BE2C (cell line): ENCODE results near the gene TSPAN5.
"Not testable (repeated sequence)": the region's sequence is repeated elsewhere in the genome, so short reads cannot be mapped to it uniquely, and the experiment has no call there.

Experiments used
- DNase-seq: peaks from one replicate; pipeline ENCODE4 v3.0.0-alpha.2; 2020
- H3K27me3 ChIP-seq: fragments of 250-450 bp; sonication (Bioruptor Pico); 2 replicates; pipeline ENCODE4 v1.5.1; 2020; ENCODE audit warnings: mild to moderate bottlenecking
- H3K36me3 ChIP-seq: fragments of 250-450 bp; sonication (Bioruptor Pico); 2 replicates; pipeline ENCODE4 v1.5.1; 2020; ENCODE audit warnings: mild to moderate bottlenecking
- H3K4me1 ChIP-seq: fragments of 250-450 bp; sonication (Bioruptor Pico); 2 replicates; pipeline ENCODE4 v1.5.1; 2020
- H3K4me3 ChIP-seq: 2 replicates; pipeline ENCODE4 v1.5.1; 2011; ENCODE audit warnings: low read depth, low read length
- H3K9me3 ChIP-seq: fragments of 250-450 bp; sonication (Bioruptor Pico); 2 replicates; pipeline ENCODE4 v1.5.1; 2020
- TF ChIP-seq, protein P1 (sequence below): IDR thresholded peaks from 2 replicates; pipeline ENCODE4 v1.5.1; 2012; ENCODE audit warnings: mild to moderate bottlenecking, low read depth, low read length

Gene TSPAN5

DNA sequence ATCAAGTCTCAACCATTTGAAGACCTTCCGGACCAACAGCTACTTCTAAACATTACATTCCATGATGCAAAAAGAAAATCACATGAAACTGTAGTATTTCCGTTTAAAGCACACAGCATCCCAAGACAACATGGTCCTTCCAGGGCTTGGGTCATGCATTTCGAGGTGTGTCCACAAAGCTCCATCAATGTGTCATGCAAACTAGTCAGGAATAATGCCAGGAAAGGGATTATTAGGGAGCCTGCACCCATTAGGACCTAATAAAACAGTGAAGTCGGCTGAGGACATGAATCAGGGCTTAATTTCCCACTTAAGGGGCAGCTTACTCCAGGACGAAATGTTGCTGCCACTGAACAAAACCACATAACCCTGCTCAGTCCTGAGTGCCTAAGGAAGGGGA is 177.9 kb downstream of the TSPAN5 start:
- Histone ChIP-seq H3K4me1 (no peaks in the 10 kb centered on the region), H3K27me3 (no peaks in the 10 kb centered on the region), H3K36me3 (no peaks in the 10 kb centered on the region), H3K9me3 (no peaks in the 10 kb centered on the region), H3K4me3 (no peak overlapping the region)
- TF ChIP-seq, protein P1, sequence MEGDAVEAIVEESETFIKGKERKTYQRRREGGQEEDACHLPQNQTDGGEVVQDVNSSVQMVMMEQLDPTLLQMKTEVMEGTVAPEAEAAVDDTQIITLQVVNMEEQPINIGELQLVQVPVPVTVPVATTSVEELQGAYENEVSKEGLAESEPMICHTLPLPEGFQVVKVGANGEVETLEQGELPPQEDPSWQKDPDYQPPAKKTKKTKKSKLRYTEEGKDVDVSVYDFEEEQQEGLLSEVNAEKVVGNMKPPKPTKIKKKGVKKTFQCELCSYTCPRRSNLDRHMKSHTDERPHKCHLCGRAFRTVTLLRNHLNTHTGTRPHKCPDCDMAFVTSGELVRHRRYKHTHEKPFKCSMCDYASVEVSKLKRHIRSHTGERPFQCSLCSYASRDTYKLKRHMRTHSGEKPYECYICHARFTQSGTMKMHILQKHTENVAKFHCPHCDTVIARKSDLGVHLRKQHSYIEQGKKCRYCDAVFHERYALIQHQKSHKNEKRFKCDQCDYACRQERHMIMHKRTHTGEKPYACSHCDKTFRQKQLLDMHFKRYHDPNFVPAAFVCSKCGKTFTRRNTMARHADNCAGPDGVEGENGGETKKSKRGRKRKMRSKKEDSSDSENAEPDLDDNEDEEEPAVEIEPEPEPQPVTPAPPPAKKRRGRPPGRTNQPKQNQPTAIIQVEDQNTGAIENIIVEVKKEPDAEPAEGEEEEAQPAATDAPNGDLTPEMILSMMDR, result no peak
- DNase-seq, result no peak

DNA sequence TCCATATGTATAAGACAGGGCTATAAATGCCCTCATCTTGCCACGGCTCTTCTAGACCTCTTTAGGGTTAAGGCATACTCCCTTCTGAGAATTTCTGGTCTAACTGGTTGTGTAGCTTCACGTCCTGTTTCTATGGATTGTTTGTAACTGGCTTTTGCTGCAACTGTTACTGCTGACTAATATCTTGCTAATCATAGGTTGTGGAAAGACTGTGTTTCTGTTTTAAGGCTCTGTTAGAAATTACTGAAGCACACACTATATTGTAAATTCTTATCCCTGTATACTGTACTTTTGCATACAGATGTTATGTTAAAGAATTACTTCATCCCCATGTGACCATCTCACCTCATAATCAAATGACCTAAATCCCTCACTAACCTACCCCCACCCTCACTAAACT is 178.8 kb downstream of the TSPAN5 start:
- DNase-seq, H3K36me3 ChIP-seq, H3K4me1 ChIP-seq, H3K4me3 ChIP-seq, H3K27me3 ChIP-seq, H3K9me3 ChIP-seq: not testable (repeated sequence)

DNA sequence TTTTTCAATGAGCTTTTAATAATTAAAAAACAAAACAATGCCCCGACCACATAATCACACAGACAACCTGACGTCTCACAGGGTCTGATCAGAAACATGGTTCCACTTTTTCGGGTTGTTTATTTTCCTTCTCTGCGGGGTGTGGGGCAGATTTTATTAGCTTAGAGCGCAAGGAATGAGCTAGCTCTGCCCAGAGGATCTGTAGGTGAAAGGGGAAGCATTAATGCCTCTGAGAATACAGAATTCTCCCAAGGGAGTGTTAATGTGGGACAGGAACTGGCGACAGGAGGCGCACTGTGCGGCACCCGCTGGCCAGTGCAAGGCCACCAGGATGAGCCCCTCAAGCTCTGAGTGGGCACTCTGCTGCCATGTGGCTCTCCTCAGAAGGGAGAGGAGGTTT is 181.5 kb downstream of the TSPAN5 start:
- Histone ChIP-seq H3K4me3 (no peak overlapping the region), H3K27me3 (no peaks in the 10 kb centered on the region), H3K36me3 (no peaks in the 10 kb centered on the region), H3K4me1 (no peaks in the 10 kb centered on the region), H3K9me3 (no peaks in the 10 kb centered on the region)
- TF ChIP-seq, protein P1, result no peak
- DNase-seq, result no peak

DNA sequence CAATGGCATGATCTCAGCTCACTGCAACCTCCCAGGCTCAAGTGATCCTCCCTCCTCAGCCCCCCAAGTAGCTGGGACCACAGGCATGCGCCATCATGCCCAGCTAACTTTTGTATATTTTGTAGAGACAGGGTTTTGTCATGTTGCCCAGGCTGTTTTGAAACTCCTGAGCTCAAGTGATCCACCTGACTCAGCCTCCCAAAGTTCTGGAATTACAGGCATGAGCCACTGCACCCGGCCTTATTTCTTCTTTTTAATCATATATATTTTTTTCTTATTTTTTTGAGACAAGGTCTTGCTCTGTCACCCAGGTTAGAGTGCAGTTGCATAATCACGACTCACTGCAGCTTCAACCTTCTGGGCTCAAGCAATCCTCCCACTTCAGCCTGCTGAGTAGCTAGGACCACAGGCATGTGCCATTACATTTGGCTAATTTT is 184.0 kb downstream of the TSPAN5 start:
- H3K4me1 ChIP-seq, result no peaks in the 10 kb centered on the region

DNA sequence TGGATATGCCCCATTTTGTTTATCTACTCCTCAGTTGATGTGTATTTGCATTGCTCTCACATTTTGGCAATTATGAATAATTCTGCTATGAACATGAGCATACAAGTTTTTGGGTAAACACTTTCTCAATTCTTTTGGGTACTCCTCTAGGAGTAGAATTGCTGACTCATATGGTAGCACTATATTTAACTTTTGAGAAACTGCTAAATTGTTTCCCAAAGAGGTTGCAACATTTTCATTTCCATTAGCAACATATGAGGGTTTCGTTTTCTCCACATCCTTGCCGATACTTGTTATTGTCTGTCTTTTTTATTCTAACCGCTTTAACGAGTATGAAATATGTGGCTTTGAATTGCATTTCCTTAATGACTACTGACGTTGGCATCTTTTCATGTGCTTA is 185.4 kb downstream of the TSPAN5 start:
- Histone ChIP-seq H3K4me3 (no peak overlapping the region), H3K4me1 (no peaks in the 10 kb centered on the region), H3K9me3 (no peaks in the 10 kb centered on the region), H3K27me3 (no peaks in the 10 kb centered on the region), H3K36me3 (no peaks in the 10 kb centered on the region)
- TF ChIP-seq, protein P1, result no peak
- no peak for DNase-seq

More for the DNA sequence above, 184.0 kb downstream of the TSPAN5 start:
- no peak for DNase-seq
- TF ChIP-seq, protein P1, result no peak
- H3K9me3 ChIP-seq, result no peaks in the 10 kb centered on the region
- H3K4me3 ChIP-seq, result no peak overlapping the region
- H3K36me3 ChIP-seq, result no peaks in the 10 kb centered on the region
- H3K27me3 ChIP-seq, result no peaks in the 10 kb centered on the region

DNA sequence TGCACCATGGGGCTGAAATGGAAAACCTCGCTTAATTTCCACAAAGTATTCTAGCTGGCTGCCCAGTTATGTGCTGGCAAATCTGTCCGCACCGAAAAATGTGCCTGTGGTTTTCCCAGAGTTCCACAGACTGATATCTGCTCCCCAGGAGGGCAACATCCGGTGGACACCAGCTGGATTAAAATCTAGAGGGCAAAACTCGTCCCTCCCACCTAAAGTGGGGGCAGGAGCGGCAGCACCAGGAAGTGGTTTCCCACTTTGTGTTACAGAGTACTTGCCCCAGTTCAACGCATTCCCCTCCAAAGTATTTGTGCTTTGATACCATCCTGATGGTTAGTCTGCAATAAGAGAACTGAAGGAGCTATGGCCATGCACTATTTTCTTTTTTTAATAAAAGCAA is 187.6 kb downstream of the TSPAN5 start:
- no peak for DNase-seq
- Histone ChIP-seq H3K4me3 (no peak overlapping the region), H3K4me1 (no peaks in the 10 kb centered on the region), H3K27me3 (no peaks in the 10 kb centered on the region), H3K36me3 (no peaks in the 10 kb centered on the region), H3K9me3 (no peaks in the 10 kb centered on the region)
- TF ChIP-seq, protein P1, result no peak

DNA sequence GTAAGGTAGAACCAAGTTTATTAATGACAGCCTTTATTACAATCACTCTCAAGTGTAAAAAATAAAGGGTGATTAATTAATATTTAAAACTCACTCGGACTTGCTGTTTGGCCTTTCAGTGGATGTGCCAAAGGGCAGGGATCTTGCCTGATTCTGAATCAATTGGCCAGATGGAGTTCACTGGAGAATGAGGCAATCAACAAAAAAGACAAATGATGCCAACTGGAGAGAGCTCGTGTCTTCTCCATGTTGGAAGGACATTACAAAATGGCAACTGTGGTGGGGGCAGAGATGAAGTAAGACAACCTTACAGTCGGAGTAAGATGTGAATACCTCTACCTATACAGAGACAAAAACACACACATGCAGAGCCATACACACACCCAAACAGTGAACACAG is 188.0 kb downstream of the TSPAN5 start:
- DNase-seq, result no peak
- TF ChIP-seq, protein P1, result no peak
- H3K36me3 ChIP-seq, result no peaks in the 10 kb centered on the region
- no peaks in the 10 kb centered on the region for H3K9me3 ChIP-seq
- no peak overlapping the region for H3K4me3 ChIP-seq
- no peaks in the 10 kb centered on the region for H3K27me3 ChIP-seq
- no peaks in the 10 kb centered on the region for H3K4me1 ChIP-seq
